ENCODE data around the gene ECHDC1.

DNA sequence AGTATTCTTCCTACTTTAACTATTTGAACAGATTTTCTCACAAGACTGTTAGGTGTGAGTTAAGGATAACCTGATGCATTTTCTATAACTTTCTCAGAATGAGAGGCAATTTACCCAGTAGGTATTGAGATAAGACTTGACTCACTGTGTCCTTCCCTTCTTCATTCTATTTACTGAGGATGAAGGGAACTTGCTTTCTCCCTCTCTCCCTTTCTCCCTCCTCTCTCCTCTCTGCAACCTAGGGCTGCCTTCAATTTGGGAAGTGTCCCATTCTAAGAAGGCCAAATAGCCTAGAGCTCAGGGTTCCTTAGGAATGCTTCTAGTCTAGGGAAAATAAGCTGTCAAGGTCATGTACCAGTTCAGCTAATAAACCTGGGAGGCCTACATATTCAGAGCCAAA is 3.2 kb downstream of the ECHDC1 start:
- TF ChIP-seq ZFP30 (CRISPR knock-in tag; IDR thresholded peaks at IDR 0.05): no peak
- no peak for TF ChIP-seq ZNF70 (CRISPR knock-in tag; IDR thresholded peaks at IDR 0.05)
- no peak for TF ChIP-seq GLIS3 (CRISPR knock-in tag; IDR thresholded peaks at IDR 0.05)
- TF ChIP-seq, protein P1, sequence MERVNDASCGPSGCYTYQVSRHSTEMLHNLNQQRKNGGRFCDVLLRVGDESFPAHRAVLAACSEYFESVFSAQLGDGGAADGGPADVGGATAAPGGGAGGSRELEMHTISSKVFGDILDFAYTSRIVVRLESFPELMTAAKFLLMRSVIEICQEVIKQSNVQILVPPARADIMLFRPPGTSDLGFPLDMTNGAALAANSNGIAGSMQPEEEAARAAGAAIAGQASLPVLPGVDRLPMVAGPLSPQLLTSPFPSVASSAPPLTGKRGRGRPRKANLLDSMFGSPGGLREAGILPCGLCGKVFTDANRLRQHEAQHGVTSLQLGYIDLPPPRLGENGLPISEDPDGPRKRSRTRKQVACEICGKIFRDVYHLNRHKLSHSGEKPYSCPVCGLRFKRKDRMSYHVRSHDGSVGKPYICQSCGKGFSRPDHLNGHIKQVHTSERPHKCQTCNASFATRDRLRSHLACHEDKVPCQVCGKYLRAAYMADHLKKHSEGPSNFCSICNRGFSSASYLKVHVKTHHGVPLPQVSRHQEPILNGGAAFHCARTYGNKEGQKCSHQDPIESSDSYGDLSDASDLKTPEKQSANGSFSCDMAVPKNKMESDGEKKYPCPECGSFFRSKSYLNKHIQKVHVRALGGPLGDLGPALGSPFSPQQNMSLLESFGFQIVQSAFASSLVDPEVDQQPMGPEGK (CRISPR knock-in tag; IDR thresholded peaks at IDR 0.05; ENCODE audit: borderline replicate concordance): no peak
- no peak for TF ChIP-seq ISL1 (CRISPR knock-in tag; IDR thresholded peaks at IDR 0.05)
- no peak for TF ChIP-seq ARNTL (CRISPR knock-in tag; IDR thresholded peaks at IDR 0.05; ENCODE audit: borderline replicate concordance, low read depth)
- TF ChIP-seq, protein P2, sequence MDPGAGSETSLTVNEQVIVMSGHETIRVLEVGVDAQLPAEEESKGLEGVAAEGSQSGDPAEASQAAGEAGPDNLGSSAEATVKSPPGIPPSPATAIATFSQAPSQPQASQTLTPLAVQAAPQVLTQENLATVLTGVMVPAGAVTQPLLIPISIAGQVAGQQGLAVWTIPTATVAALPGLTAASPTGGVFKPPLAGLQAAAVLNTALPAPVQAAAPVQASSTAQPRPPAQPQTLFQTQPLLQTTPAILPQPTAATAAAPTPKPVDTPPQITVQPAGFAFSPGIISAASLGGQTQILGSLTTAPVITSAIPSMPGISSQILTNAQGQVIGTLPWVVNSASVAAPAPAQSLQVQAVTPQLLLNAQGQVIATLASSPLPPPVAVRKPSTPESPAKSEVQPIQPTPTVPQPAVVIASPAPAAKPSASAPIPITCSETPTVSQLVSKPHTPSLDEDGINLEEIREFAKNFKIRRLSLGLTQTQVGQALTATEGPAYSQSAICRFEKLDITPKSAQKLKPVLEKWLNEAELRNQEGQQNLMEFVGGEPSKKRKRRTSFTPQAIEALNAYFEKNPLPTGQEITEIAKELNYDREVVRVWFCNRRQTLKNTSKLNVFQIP (CRISPR knock-in tag; IDR thresholded peaks at IDR 0.05; ENCODE audit: borderline replicate concordance, low read depth): no peak
- no peak for TF ChIP-seq PPARA (CRISPR knock-in tag; IDR thresholded peaks at IDR 0.05; ENCODE audit: borderline replicate concordance)
- TF ChIP-seq, protein P3, sequence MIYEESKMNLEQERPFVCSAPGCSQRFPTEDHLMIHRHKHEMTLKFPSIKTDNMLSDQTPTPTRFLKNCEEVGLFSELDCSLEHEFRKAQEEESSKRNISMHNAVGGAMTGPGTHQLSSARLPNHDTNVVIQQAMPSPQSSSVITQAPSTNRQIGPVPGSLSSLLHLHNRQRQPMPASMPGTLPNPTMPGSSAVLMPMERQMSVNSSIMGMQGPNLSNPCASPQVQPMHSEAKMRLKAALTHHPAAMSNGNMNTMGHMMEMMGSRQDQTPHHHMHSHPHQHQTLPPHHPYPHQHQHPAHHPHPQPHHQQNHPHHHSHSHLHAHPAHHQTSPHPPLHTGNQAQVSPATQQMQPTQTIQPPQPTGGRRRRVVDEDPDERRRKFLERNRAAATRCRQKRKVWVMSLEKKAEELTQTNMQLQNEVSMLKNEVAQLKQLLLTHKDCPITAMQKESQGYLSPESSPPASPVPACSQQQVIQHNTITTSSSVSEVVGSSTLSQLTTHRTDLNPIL (CRISPR knock-in tag; IDR thresholded peaks at IDR 0.05; ENCODE audit: low read depth): no peak
- TF ChIP-seq RARB (CRISPR knock-in tag; IDR thresholded peaks at IDR 0.05): no peak
- TF ChIP-seq ZFP3 (CRISPR knock-in tag; IDR thresholded peaks at IDR 0.05): no peak
- no peak for TF ChIP-seq ZNF8 (CRISPR knock-in tag; IDR thresholded peaks at IDR 0.05)
- no peak for TF ChIP-seq CSDC2 (CRISPR knock-in tag; IDR thresholded peaks at IDR 0.05)
- no peak for TF ChIP-seq ZNF565 (CRISPR knock-in tag; conservative IDR thresholded peaks at IDR 0.05; ENCODE audit: low read depth)

Measured in SK-N-SH treated with all-trans-retinoic acid at 6 μM for 48 hours (cell line).